ENCODE results near the gene AGRN. TPM values are rescaled to one million over a fixed set of nuclear protein-coding genes. Genes with fewer than 3 reads are reported as not detected.

The AGRN gene
- total RNA-seq, 4 donors from 2014 or later: 8.2 to 86.9 (median 26.2) TPM

DNA sequence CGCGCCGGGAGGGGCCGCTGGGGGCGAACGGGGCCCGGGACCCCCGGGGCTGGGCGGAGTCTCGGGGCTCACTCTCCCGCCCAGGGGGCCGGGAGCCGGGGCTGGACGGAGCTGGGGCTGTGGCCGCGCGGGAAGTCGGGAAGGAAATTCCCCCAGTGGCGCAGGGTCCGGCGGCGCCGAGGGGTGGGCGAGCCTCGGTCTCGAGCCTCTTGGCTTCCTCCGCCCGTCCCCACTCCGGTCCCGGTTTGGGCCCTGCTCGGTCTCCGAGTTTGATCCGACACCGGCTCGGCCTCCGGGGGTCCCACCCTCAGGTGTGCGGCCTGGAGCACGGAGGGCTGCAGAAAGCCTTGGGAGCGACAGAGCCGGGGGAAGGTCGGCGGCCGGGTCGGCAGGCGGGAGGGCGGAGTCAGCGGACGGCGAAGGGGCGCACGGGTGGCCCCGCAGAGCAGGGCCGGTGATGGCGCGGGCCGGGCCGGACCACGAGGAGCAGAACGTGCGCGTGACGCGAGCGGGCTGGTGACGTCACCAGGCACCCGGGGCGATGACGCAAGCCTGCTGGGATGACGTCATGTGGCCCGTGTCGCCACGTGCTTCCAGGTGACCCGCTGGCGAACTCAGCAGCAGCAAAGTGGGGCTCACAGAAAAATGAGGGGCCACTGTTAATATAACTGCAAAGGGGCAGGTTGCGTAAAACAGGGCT is 19.4 kb upstream of the AGRN start:
- Histone ChIP-seq H3K9me3 (no peaks in the 10 kb centered on the region), H3K4me3 (peak overlapping the region; percentile 53 to 60), H3K27me3 (peaks cover 0 to 4% of the 10 kb centered on the region in 2 donors), H3K4me1 (peaks cover 0 to 5% of the 10 kb centered on the region in 2 donors), H3K27ac (peak overlapping the region; percentile 93 to 94), H3K36me3 (no peaks in the 10 kb centered on the region)
- intact Hi-C loops (cut with DNase I; ENCODE audit: low total_unique reads): no loop called here
- peak; percentile 50 to 72 for TF ChIP-seq POLR2A (IDR thresholded peaks at IDR 0.05)
- TF ChIP-seq, protein P1, sequence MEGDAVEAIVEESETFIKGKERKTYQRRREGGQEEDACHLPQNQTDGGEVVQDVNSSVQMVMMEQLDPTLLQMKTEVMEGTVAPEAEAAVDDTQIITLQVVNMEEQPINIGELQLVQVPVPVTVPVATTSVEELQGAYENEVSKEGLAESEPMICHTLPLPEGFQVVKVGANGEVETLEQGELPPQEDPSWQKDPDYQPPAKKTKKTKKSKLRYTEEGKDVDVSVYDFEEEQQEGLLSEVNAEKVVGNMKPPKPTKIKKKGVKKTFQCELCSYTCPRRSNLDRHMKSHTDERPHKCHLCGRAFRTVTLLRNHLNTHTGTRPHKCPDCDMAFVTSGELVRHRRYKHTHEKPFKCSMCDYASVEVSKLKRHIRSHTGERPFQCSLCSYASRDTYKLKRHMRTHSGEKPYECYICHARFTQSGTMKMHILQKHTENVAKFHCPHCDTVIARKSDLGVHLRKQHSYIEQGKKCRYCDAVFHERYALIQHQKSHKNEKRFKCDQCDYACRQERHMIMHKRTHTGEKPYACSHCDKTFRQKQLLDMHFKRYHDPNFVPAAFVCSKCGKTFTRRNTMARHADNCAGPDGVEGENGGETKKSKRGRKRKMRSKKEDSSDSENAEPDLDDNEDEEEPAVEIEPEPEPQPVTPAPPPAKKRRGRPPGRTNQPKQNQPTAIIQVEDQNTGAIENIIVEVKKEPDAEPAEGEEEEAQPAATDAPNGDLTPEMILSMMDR (IDR thresholded peaks at IDR 0.05): peak in 2 of 4 experiments; percentile 9 to 31
- peak; percentile 77 to 85 for DNase-seq

DNA sequence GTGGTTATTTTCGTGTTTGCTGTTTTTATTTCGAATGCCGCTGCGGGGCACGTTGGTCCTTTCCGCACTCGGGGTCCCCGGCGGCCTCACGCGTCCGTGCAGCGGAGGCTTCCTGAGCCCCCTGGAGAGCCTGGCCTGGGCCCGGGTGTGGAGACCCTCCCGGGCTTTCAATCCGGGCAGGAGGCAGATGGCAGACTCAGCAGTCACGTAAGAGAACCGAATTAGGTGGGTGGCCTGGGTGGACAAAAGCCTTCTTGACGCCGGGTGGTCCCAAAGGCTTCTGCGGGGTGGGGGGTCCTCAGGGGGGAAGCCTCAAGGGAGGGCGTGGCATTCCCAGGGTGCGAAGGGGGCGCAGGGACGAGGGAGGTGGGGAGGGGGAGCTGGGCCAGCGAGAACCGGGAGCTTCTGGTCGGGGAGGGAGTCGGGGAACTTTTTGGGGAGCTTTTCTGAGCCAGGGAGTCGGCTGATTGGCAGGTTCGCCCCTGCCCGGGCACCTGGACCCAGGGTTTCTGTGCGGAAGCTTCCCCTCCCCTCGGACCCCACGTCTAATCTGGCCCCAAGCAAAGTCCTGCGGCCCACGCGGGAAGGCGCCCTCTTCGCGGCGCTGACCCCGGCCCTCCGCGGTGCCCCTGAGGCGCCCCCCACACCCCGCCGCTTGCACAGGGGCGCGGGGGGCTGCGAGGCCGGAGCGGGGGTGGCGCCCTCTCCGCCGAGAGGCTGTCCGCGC is 18.7 kb upstream of the AGRN start:
- DNase-seq: peak; percentile 34 to 39
- H3K9me3 ChIP-seq: no peaks in the 10 kb centered on the region
- H3K27ac ChIP-seq: peak overlapping the region; percentile 93 to 94
- peaks cover 0 to 4% of the 10 kb centered on the region in 2 donors for H3K27me3 ChIP-seq
- peak overlapping the region; percentile 53 to 60 for H3K4me3 ChIP-seq
- intact Hi-C loops (cut with DNase I; ENCODE audit: low total_unique reads): no loop called here
- peaks cover 0 to 5% of the 10 kb centered on the region in 2 donors for H3K4me1 ChIP-seq
- no peak for TF ChIP-seq POLR2A (IDR thresholded peaks at IDR 0.05)
- TF ChIP-seq, protein P1 (IDR thresholded peaks at IDR 0.05): no peak
- no peaks in the 10 kb centered on the region for H3K36me3 ChIP-seq

DNA sequence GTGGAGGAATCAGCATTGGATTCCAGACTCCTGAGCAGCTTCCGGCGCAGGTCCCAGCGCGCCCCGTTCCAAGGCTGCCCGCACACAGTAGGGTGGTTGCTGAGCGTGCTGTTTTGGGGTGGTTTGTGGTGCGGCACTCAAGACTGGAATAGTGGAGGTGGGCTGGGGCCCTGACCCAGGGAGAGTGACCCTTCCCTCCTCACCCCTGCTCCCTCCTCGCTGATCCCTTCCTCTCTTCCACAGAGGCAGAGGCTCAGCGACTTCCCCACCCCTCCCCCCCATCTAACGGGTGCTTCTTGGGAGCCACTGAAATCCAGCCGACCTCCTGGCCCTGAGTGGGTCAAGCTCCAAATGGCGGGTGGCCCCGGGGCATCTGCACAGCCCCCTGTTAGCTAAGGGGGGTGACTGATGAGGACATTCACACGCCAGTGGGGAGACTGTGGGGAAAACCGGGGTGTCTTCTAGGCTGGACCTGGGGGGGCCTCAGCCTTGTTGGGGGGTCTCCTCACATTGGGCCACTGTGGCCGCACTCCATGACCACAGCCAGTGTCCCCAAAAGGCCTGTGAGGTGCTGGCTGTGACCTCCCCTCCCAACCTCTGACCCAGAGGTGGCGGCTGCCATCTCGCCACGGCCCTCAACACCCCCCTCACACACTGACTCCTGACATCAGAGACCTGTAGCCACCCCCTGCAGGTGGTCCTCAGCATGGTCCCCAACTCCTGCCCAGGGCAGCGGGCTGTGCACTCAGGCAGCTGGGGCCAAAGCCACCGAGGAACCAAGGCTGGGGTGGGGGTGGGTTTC is 16.1 kb upstream of the AGRN start:
- H3K4me1 ChIP-seq: peaks cover 0 to 5% of the 10 kb centered on the region in 2 donors
- H3K27ac ChIP-seq: no peak overlapping the region
- intact Hi-C loops (cut with DNase I; ENCODE audit: low total_unique reads): no loop called here
- H3K4me3 ChIP-seq: no peak overlapping the region
- DNase-seq: peak; percentile 14 to 15
- TF ChIP-seq, protein P1 (IDR thresholded peaks at IDR 0.05): no peak
- no peak for TF ChIP-seq POLR2A (IDR thresholded peaks at IDR 0.05)
- peaks cover 0 to 4% of the 10 kb centered on the region in 2 donors for H3K27me3 ChIP-seq
- no peaks in the 10 kb centered on the region for H3K9me3 ChIP-seq
- no peaks in the 10 kb centered on the region for H3K36me3 ChIP-seq

DNA sequence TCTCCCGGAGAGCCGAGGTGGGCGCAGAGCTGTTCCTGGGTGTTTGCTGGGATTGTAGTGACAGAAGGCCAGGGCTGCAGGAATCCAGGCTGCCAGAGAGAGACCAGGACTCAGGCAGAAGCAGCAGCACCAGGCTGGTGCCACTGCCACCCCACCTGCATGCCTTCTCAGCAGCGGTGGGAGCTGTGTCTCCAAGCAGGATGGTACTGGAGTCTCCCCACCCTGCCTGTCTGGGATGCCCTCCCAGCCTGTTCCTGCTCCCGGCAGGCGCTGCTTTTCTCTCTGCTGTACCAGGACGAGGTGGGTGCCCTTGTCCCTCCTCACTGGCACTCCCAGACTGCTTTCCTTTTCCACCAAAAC is 15.5 kb upstream of the AGRN start:
- H3K27ac ChIP-seq: no peak overlapping the region
- intact Hi-C loops (cut with DNase I; ENCODE audit: low total_unique reads): no loop called here
- H3K36me3 ChIP-seq: no peaks in the 10 kb centered on the region
- no peak for DNase-seq
- H3K4me3 ChIP-seq: no peak overlapping the region
- no peaks in the 10 kb centered on the region for H3K9me3 ChIP-seq
- TF ChIP-seq, protein P1 (IDR thresholded peaks at IDR 0.05): no peak
- no peak for TF ChIP-seq POLR2A (IDR thresholded peaks at IDR 0.05)
- peaks cover 0 to 5% of the 10 kb centered on the region in 2 donors for H3K4me1 ChIP-seq
- H3K27me3 ChIP-seq: peaks cover 0 to 4% of the 10 kb centered on the region in 2 donors
